ENCODE results near the gene TSPAN18. TPM values are rescaled to one million over a fixed set of nuclear protein-coding genes. Genes with fewer than 3 reads are reported as not detected.

The TSPAN18 gene
- polyA plus RNA-seq, 1 of the 3 experiments (the other 2 are of a cell fraction), result 0.72 TPM

- TF ChIP-seq JUND (IDR thresholded peaks at IDR 0.05), result no peak
- no peak for TF ChIP-seq RAD21 (IDR thresholded peaks at IDR 0.05; ENCODE audit: low read length)
- TF ChIP-seq MXI1 (IDR thresholded peaks at IDR 0.05; ENCODE audit: low read depth, low read length), result no peak
- 67% methylated on average over 6 of the region's 6 CpGs for WGBS (ENCODE audit: low lambda C conversion rate)
- H3K4me2 ChIP-seq, result no peak overlapping the region
- ChIA-PET POLR2A (no interaction called here), CTCF (interaction anchor here (0.6 to 2.0 kb wide), 4 partner anchors 22 to 133 kb away, joined by 3 to 6 read pairs (median 4); no protein-coding TSS in a partner anchor)
- no peaks in the 10 kb centered on the region for H3K9me2 ChIP-seq
- no peak overlapping the region for H3K4me3 ChIP-seq (ENCODE audit: low read depth in 2 of 2, low read length in 1 of 2)
- no peak overlapping the region for H3K27ac ChIP-seq (ENCODE audit: low read depth in 2 of 2, low read length in 1 of 2)
- H3K4me1 ChIP-seq (ENCODE audit: control insufficient read depth in 1 of 2, insufficient read depth in 2 of 2, low read depth in 1 of 2, low read length in 1 of 2), result no peaks in the 10 kb centered on the region; a peak in 1 of 4 replicates
- no peak for DNase-seq
- H2AFZ ChIP-seq (ENCODE audit: low read depth), result no peak overlapping the region
- H3F3A ChIP-seq (replicated peaks; ENCODE audit: insufficient read depth), result no peaks in the 10 kb centered on the region
- H4K20me1 ChIP-seq (ENCODE audit: insufficient read depth), result no peaks in the 10 kb centered on the region
- no peaks in the 10 kb centered on the region for H3K79me2 ChIP-seq (ENCODE audit: insufficient read depth)
- H3K27me3 ChIP-seq (ENCODE audit: insufficient read depth), result peaks cover 1% of the 10 kb centered on the region; the same call in 1 of the 2 replicates
- no peaks in the 10 kb centered on the region for H3K36me3 ChIP-seq (replicated peaks in 1 of 2; ENCODE audit: control insufficient read depth in 1 of 2, insufficient read depth in 2 of 2, low read length in 1 of 2)
- no peaks in the 10 kb centered on the region for H3K9me3 ChIP-seq
- H3K9ac ChIP-seq, result no peak overlapping the region
These were observed 243.5 kb downstream of the TSPAN18 start for GRCh38 chr11:44970293-44970692.

- Histone ChIP-seq H3K4me3 (ENCODE audit: low read depth in 2 of 2, low read length in 1 of 2) (no peak overlapping the region), H3K4me2 (no peak overlapping the region), H3F3A (replicated peaks; ENCODE audit: insufficient read depth) (no peaks in the 10 kb centered on the region), H3K79me2 (ENCODE audit: insufficient read depth) (no peaks in the 10 kb centered on the region), H3K4me1 (ENCODE audit: control insufficient read depth in 1 of 2, insufficient read depth in 2 of 2, low read depth in 1 of 2, low read length in 1 of 2) (no peaks in the 10 kb centered on the region; a peak in 1 of 4 replicates), H3K9me3 (no peaks in the 10 kb centered on the region), H4K20me1 (ENCODE audit: insufficient read depth) (no peaks in the 10 kb centered on the region), H3K36me3 (replicated peaks in 1 of 2; ENCODE audit: control insufficient read depth in 1 of 2, insufficient read depth in 2 of 2, low read length in 1 of 2) (no peaks in the 10 kb centered on the region), H3K9me2 (no peaks in the 10 kb centered on the region), H3K9ac (no peak overlapping the region), H3K27me3 (ENCODE audit: insufficient read depth) (no peaks in the 10 kb centered on the region), H2AFZ (ENCODE audit: low read depth) (no peak overlapping the region), H3K27ac (ENCODE audit: low read depth in 2 of 2, low read length in 1 of 2) (no peak overlapping the region)
- WGBS (ENCODE audit: low lambda C conversion rate), result 71% methylated on average over 10 of the region's 10 CpGs
- CTCF ChIA-PET, result interaction anchor here (1.1 to 2.0 kb wide), 4 partner anchors 9 to 139 kb away, joined by 3 to 4 read pairs (median 4); no protein-coding TSS in a partner anchor
- no peak for DNase-seq
- POLR2A ChIA-PET, result no interaction called here
- no peak for TF ChIP-seq MEF2A (IDR thresholded peaks at IDR 0.05; ENCODE audit: borderline replicate concordance, low read depth)
- TF ChIP-seq FOSL2 (IDR thresholded peaks at IDR 0.05; ENCODE audit: borderline replicate concordance, low read depth), result no peak
- no peak for TF ChIP-seq SMC3 (IDR thresholded peaks at IDR 0.05; ENCODE audit: low read depth, low read length)
- no peak for TF ChIP-seq NRF1 (IDR thresholded peaks at IDR 0.05; ENCODE audit: low read depth, low read length)
- TF ChIP-seq MAX (IDR thresholded peaks at IDR 0.05; ENCODE audit: low read depth), result no peak
- no peak for TF ChIP-seq CTCF (IDR thresholded peaks at IDR 0.05)
- no peak for TF ChIP-seq JUND (IDR thresholded peaks at IDR 0.05)
- TF ChIP-seq POLR2AphosphoS5 (IDR thresholded peaks at IDR 0.05; ENCODE audit: low read depth, low read length), result no peak
- no peak for TF ChIP-seq SIN3A (IDR thresholded peaks at IDR 0.05; ENCODE audit: borderline replicate concordance, low read depth, low read length)
- TF ChIP-seq REST (IDR thresholded peaks at IDR 0.05; ENCODE audit: low read depth, low read length), result no peak
These were observed 244.4 kb downstream of the TSPAN18 start for GRCh38 chr11:44971185-44971584.
